Measurements from ENCODE around the gene ARHGEF2.

GRCh38 chr1:156006666-156007376, 28.5 kb upstream of the ARHGEF2 start:
- TF ChIP-seq POLR2A (IDR thresholded peaks at IDR 0.05; ENCODE audit: borderline replicate concordance, extremely low read depth, insufficient read depth, insufficient read length) (no peak), CTCF (IDR thresholded peaks at IDR 0.05 in 2 of 3, conservative IDR thresholded peaks at IDR 0.05 in 1 of 3; ENCODE audit: borderline replicate concordance in 1 of 3, insufficient read depth in 1 of 3, low read depth in 2 of 3, low read length in 2 of 3) (no peak), JUND (IDR thresholded peaks at IDR 0.05) (no peak), EZH2 (IDR thresholded peaks at IDR 0.05) (no peak), POLR2AphosphoS5 (IDR thresholded peaks at IDR 0.05; ENCODE audit: low read depth, low read length) (no peak), ELF1 (IDR thresholded peaks at IDR 0.05; ENCODE audit: borderline replicate concordance, low read depth) (no peak), EZH2phosphoT487 (IDR thresholded peaks at IDR 0.05; ENCODE audit: borderline replicate concordance) (no peak)
